Measurements from ENCODE around the gene TNIK. TPM values are rescaled to one million over a fixed set of nuclear protein-coding genes. Genes with fewer than 3 reads are reported as not detected.

TNIK gene
- total and polyA plus RNA-seq, 2 of the 4 experiments (the other 2 are of a cell fraction), result 3.4 to 6.3 TPM

DNA sequence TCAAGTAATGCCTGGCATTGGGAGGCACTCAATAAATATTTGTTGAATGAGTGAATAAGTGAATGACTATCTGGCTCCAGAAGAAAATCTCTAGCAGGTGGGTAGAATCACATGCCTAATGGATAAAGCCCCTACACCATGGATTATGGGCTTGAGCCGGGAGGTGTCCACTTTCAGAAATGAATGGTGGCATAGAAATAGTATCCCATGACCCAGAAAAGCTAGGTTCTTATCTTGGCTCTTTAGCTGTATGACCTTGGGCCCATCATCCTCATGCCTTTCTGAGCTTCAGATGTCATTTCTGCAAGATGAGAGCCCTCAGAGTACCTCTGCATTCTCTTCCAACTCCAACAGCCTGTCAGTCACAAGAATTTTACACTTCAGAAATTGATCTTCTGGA, 37.3 kb upstream of the TNIK start:
- Histone ChIP-seq H3K9ac (ENCODE audit: low read depth, low read length) (no peak overlapping the region), H2BK20ac (ENCODE audit: low read depth, low read length) (no peak overlapping the region), H2AK5ac (ENCODE audit: low read depth, low read length) (no peak overlapping the region), H4K5ac (ENCODE audit: low read depth, low read length) (no peak overlapping the region), H3K18ac (ENCODE audit: low read depth, low read length) (no peak overlapping the region), H3K79me1 (ENCODE audit: low read depth in 1 of 2, low read length in 2 of 2) (no peaks in the 10 kb centered on the region), H3K27ac (ENCODE audit: insufficient read depth, low read length) (no peak overlapping the region), H2BK15ac (ENCODE audit: low read depth, low read length) (no peak overlapping the region), H3K9me1 (ENCODE audit: insufficient read depth, low read length) (no peaks in the 10 kb centered on the region), H2BK5ac (ENCODE audit: low read depth, low read length, poor library complexity, severe bottlenecking) (no peak overlapping the region), H3K4me1 (ENCODE audit: control insufficient read depth, insufficient read depth, low read length) (no peaks in the 10 kb centered on the region), H3K4ac (ENCODE audit: low read depth, low read length) (no peak overlapping the region), H3K4me3 (ENCODE audit: insufficient read depth, low read depth, low read length) (no peak overlapping the region), H4K20me1 (ENCODE audit: insufficient read depth, low read length) (no peaks in the 10 kb centered on the region), H2BK120ac (ENCODE audit: low read depth, low read length) (no peak overlapping the region), H4K91ac (ENCODE audit: insufficient read depth, low read depth, low read length) (no peak overlapping the region), H3K27me3 (ENCODE audit: control insufficient read depth, insufficient read depth, low read length) (no peaks in the 10 kb centered on the region; the same call in 1 of the 2 replicates), H3K14ac (replicated peaks; ENCODE audit: low read depth, low read length) (no peak overlapping the region), H3K56ac (ENCODE audit: extremely low read depth, insufficient read depth, low read length) (no peak overlapping the region), H2AK9ac (replicated peaks; ENCODE audit: low read depth, low read length, poor library complexity) (no peak overlapping the region), H3K9me3 (ENCODE audit: control insufficient read depth, insufficient read depth, low read length) (no peaks in the 10 kb centered on the region), H4K8ac (ENCODE audit: low read depth in 2 of 2, low read length in 2 of 2) (no peak overlapping the region), H3K36me3 (ENCODE audit: control insufficient read depth, insufficient read depth, low read length) (no peaks in the 10 kb centered on the region), H3K23ac (ENCODE audit: low read depth, low read length) (no peak overlapping the region), H3K4me2 (ENCODE audit: low read depth, low read length) (no peak overlapping the region), H2AFZ (replicated peaks; ENCODE audit: low read length, poor library complexity) (no peak overlapping the region)
- CTCF ChIA-PET, result no interaction called here
- no peak for ATAC-seq (ENCODE audit: low read depth)
- no TSS peak for BruUV-seq (replicated peaks)
- in situ Hi-C loops (cut with MboI; ENCODE audit: low sequenced_read_pairs), result no loop called here
- intact Hi-C loops (cut with micrococcal nuclease), result no loop called here
- dilution Hi-C loops (cut with HindIII; ENCODE audit: low sequenced_read_pairs, unreplicated experiment), result no loop called here
- TF ChIP-seq CEBPB (IDR thresholded peaks at IDR 0.05; ENCODE audit: low read depth, low read length), result no peak
- WGBS, 2 experiments (ENCODE audit: extremely low coverage in 2 of 2, insufficient read length in 1 of 2), result no CpG with 5 or more reads among the region's 1 CpG
- no peak for DNase-seq
- POLR2A ChIA-PET (ENCODE audit: unreplicated experiment), result no interaction called here

Data from IMR-90 (cell line).